ENCODE measurements around the gene CHCHD6.

Gene CHCHD6

GRCh38 chr3:126816986-126817777 is 113.1 kb downstream of the CHCHD6 start:
- H3K4me1 ChIP-seq, result peaks cover 0 to 8% (median 3%) of the 10 kb centered on the region in 4 donors
- H3K4me3 ChIP-seq, result no peak overlapping the region
- H3K27ac ChIP-seq, result no peak overlapping the region
- H3K27me3 ChIP-seq, result no peaks in the 10 kb centered on the region
- no peaks in the 10 kb centered on the region for H3K36me3 ChIP-seq
- H3K9me3 ChIP-seq, result no peaks in the 10 kb centered on the region
- DNase-seq, result no peak
- TF ChIP-seq CTCF (IDR thresholded peaks at IDR 0.05), result no peak
- intact Hi-C loops (cut with DNase I; ENCODE audit: low total_unique reads), result no loop called here

- H3K4me3 ChIP-seq, result no peak overlapping the region
- H3K27me3 ChIP-seq, result no peaks in the 10 kb centered on the region
- intact Hi-C loops (cut with DNase I; ENCODE audit: low total_unique reads), result no loop called here
- H3K27ac ChIP-seq, result no peak overlapping the region
- no peaks in the 10 kb centered on the region for H3K9me3 ChIP-seq
- no peaks in the 10 kb centered on the region for H3K36me3 ChIP-seq
- TF ChIP-seq CTCF (IDR thresholded peaks at IDR 0.05), result no peak
- DNase-seq, result no peak
- peaks cover 0 to 8% (median 3%) of the 10 kb centered on the region in 4 donors for H3K4me1 ChIP-seq
Measured at GRCh38 chr3:126817781-126818180, 113.7 kb downstream of the CHCHD6 start.

DNA sequence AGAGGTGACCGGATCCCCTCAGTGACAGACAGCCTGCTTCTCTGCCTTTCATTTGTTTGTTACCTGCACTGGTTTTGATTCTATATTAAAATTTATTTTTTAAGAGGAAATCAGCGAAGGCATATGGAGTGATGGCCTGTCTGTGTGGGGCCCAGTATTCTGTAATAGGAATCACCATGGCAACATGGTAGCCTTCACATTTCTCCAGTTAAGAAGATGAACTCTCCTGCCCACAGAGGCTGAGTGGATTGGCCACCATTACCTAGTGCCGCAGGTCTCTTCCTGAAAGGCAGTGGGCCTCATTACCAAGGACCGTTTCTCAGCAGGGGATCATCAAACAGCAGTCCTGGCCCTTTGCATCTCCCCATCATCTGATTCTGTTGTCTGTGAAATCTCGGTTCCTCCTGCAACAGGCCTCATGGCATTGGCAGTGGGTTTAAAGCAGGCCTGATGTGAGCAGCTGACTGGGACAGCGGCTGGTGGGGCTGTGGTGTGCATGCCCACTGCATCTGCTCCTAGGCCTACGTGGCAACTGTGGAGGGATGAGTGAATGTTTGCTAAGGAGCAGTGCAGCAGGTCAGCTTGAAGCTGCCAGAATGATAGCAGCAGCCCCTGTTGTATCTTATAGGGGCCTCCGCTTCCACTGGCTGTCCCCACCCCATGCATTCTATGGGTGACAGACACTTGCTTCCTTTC is 114.5 kb downstream of the CHCHD6 start:
- TF ChIP-seq CTCF (IDR thresholded peaks at IDR 0.05), result no peak
- no peak overlapping the region for H3K4me3 ChIP-seq
- H3K27ac ChIP-seq, result no peak overlapping the region
- H3K9me3 ChIP-seq, result no peaks in the 10 kb centered on the region
- H3K36me3 ChIP-seq, result no peaks in the 10 kb centered on the region
- peaks cover 0 to 8% (median 3%) of the 10 kb centered on the region in 4 donors for H3K4me1 ChIP-seq
- no peaks in the 10 kb centered on the region for H3K27me3 ChIP-seq
- intact Hi-C loops (cut with DNase I; ENCODE audit: low total_unique reads), result no loop called here
- no peak for DNase-seq

GRCh38 chr3:126826693-126827092 is 122.7 kb downstream of the CHCHD6 start:
- Histone ChIP-seq H3K27ac (no peak overlapping the region), H3K27me3 (no peaks in the 10 kb centered on the region), H3K4me1 (no peaks in the 10 kb centered on the region), H3K4me3 (no peak overlapping the region), H3K9me3 (no peaks in the 10 kb centered on the region), H3K36me3 (no peaks in the 10 kb centered on the region)
- intact Hi-C loops (cut with DNase I; ENCODE audit: low total_unique reads), result no loop called here
- no peak for TF ChIP-seq CTCF (IDR thresholded peaks at IDR 0.05)
- DNase-seq, result no peak

- TF ChIP-seq CTCF (IDR thresholded peaks at IDR 0.05), result no peak
- no peaks in the 10 kb centered on the region for H3K27me3 ChIP-seq
- no peak overlapping the region for H3K27ac ChIP-seq
- intact Hi-C loops (cut with DNase I; ENCODE audit: low total_unique reads), result no loop called here
- H3K4me1 ChIP-seq, result no peaks in the 10 kb centered on the region
- H3K36me3 ChIP-seq, result no peaks in the 10 kb centered on the region
- no peak overlapping the region for H3K4me3 ChIP-seq
- no peaks in the 10 kb centered on the region for H3K9me3 ChIP-seq
- peak in 1 of 2 donors; percentile 77 for DNase-seq
Measured at GRCh38 chr3:126827121-126827520, 123.1 kb downstream of the CHCHD6 start.
